Measurements from ENCODE around the gene SLC7A8. TPM values are rescaled to one million over a fixed set of nuclear protein-coding genes. Genes with fewer than 3 reads are reported as not detected.

Gene SLC7A8
- total RNA-seq, 1 experiment from 2014 or later = 5.2 TPM

DNA sequence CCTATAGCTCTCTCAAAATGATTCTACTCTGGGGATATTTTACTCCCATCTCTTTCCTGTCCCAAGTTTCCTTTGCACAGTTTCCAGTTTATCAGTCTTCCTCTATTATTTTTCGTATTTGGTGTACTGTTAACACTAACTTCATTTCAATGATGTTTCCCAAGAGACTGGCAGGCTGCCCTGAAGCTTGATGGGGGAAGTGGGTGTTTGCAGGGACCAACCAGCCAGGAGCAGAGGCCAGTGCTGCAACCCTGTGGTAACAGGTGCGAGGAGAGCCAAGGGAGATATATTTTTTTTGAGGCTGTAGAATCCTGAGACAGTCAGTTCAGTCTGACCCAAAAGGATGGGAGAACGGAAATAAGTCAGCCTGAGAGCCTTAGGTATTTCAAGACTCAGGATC, 52.6 kb downstream of the SLC7A8 start:
- DNase-seq (ENCODE audit: low spot score) = no peak

DNA sequence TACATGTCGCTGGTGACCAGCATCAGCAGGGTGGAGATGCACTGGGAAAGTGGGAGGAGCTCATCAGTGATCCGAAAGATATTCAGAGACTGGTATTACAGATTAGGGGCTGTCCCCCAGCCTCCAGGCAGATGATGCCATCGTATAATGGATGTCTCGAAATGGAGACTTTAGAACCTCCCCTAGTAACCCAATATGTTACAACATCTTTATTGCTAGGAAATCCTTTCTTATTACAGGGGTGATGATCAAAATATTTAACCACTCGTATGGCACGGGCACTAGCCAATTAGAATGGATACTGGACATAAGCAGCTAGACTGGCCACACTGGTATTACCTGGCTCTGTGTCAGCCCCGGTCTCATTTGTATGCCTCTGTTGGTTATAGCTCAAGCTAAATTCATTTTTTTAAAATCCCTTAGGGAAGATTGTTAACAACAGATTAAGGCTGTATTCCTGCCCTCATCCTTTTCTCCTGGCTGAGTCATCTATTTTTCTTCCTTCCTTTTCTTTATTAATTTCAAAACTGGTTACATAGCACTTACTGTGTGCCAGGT, 53.6 kb downstream of the SLC7A8 start:
- no peak for DNase-seq (ENCODE audit: low spot score)

DNA sequence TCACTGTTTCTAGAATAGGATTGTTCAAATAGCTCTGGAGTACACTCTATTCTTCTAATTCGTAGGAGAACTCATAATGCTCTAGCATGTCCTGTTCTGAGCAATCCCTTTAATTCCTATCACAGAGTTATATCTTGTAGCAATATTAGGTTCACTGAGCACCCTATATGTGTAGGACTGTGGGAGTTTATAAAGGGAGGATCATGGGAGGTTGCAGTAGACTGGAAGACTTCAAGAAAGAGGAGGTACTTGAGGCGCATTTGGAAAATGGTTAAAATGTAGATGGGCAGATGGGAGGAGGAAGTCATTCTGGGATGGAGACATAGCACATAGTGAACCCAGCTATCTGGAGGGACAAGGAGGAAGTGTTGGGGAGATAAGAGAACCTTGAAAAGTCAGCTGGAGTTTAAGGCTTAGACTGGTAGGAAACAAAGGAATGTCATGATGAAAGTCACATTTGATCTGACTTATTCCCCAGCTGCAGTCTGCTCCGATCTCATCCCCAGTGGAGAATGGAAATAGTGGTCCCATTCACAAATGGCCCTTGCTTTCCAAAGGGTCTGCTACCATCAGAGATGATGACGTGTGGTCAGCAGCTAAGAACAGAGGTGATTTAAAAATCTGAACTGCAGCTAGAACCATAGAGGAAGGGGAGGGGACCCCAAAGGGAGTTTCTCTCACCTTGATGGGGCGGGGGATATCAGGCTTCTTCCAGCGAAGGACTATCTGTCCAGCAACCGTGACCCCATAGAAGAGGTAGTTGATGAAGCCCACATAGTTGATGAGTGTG, 54.3 kb downstream of the SLC7A8 start:
- no peak for DNase-seq (ENCODE audit: low spot score)

DNA sequence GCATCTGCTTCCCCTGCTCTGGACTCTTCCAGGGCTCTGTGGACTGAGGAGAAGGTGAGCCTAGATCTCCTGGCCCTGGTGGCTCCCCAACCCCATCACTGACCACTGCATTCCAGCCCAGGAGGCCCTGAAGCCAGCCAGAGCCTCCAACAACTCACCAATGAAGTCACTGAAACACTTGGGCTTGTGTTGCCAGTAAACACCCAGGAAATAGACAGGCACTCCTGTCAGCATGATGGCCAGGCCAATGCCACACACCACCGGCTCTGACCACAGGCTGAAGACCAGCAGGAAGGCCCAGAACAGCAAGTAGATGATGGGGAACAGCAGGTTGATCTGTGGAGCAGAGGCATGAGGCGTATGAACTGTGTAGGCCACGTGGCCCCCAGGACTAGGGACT, 55.6 kb downstream of the SLC7A8 start:
- DNase-seq (ENCODE audit: low spot score) = no peak

DNA sequence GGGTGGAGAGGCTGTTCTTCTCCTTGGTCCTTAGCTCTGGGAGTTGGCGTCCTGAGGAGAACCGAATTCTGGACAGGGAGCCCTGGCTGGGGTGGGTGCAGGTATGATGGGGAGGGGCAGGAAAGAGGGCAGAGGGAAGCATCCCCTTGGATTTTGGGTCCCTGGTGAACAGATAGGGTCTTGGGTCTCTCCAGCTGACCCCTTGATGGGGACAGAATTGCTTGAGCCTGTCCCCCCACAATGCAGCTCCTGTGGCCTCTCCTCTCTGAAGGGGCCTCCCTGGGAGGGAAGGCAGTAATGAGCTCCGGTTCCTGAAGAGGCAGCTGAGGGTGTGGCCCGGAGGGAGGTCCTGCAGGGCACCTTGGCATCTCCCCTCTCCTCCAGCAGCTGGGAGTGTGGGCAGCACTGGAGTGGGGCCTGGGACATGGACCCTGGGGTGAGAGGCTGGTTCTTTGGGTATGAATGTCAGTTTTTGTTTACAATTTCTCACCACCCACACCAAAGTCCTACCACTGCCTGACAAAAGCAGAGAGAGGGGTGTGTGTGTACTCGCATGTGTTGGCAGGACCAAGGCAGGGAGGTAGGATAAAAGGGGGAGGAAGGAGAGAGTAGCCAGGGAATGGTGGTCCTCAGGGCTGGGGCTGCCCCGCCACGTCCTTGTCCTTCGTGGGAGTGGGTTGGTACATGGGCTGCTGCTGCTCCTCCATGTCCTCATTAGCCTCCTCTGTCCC, 56.7 kb downstream of the SLC7A8 start:
- DNase-seq (ENCODE audit: low spot score) = no peak

DNA sequence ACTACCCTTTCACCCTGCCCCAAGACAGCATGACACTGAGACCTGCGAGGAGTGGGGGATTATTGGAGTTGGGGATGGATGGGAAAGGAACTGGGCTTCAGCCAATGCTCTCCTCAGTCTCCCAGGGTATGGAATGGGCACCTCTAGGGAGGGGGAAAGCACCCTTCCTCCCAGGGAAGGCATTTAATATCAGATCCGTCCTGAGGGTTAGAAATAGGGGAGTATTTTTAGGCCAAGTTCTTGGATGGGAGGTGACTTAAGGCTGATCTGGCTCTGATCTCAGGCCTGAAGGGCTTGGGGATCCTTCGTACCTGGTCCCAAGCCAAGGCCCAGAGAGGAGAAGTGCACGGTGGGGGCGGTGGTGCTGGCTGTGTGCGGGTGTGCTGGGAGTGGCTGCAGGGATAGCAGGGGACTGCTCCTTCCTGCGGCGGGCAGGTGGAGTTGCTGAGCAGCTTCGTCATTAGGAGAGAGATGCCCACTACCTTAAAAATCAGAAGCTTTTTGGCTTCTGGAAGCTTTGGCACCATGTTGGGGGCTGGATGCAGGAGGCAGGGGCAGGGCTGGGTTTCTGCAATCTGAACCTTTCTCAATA, 57.4 kb downstream of the SLC7A8 start:
- DNase-seq (ENCODE audit: low spot score) = no peak

DNA sequence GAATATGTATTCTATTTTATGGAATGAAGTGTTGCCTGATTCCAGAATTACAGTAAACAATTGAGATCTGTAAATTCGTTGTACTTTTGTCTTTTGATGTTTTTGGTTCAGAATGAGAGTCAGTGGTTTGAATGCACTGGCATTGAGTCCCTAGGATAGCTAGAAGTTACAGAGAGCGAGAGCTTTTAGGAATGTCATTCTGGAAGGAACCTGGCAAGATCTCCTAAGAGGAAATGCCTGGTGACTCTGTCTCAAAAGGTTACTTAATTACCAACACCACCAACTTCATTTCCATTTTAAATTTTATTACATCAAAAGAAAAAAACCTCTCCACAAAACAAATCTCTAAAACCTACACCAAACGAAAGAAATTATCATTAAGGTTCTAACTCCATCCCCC, 58.4 kb downstream of the SLC7A8 start:
- DNase-seq (ENCODE audit: low spot score) = no peak

DNA sequence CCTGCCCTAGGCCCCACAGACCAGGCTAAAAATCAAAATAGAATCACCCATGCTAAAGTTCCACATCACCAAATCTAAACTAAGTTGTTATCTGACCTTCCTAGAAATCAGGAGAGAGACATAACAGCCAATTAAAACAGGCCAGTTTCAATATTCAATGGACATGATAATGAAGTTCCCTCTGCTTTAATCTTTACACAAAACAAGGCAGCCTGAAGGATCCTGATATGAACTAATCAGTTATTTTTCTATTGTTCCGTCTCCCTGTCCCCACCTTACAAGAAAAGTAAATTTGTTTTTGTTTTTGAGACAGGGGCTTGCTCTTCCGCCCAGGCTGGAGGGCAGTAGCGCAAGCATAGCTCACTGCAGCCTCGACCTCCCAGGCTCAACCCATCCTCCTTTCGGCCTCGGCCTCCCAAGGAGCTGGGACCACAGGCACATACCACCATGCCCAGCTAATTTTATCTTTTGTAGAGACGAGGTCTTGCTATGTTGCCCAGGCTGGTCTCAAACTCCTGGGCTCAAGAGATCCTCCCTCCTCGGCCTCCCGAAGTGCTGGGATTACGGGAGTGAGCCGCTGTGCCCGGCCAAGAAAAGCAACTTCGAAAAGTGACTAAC, 59.0 kb downstream of the SLC7A8 start:
- no peak for DNase-seq (ENCODE audit: low spot score)

DNA sequence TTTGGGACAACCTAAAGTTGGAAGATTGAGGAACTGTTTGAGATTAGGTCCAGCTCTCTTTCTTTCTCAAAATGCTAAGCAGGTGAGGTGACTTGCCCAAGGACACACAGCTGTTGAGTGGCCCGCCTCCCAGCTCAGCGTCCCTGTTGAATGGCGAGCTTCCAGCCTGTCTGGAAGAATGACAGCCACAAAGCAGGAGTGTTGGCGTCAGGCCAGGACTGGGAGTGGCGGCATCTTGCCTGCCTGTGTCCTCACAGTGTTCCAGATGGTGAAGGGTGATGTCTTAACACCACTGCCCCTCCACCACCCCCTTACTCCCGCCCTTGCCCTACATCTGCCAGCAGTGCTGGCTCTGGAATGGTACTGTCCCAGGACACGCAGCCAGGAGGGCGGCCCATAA, 60.0 kb downstream of the SLC7A8 start:
- peak; percentile 55 for DNase-seq (ENCODE audit: low spot score)

DNA sequence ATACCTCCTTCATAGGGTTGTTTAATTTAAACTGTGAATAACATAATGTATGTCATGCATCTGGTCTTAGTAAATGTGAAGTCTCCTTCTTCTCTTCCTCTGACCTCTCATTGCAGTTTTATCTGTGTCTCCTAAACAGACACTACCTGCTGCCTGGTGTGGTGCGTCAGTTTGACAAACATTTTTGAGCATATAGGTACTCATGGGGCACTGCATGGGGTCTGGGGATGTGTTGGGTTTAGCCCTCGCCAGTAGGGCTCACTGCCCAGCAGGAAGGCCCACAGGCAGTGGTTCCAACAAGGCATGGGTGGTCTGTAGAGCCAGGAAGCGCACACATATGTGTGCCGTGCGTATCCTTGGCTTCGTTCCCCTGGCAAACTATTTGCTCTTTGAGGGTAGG, 61.4 kb downstream of the SLC7A8 start:
- no peak for DNase-seq (ENCODE audit: low spot score)

DNA sequence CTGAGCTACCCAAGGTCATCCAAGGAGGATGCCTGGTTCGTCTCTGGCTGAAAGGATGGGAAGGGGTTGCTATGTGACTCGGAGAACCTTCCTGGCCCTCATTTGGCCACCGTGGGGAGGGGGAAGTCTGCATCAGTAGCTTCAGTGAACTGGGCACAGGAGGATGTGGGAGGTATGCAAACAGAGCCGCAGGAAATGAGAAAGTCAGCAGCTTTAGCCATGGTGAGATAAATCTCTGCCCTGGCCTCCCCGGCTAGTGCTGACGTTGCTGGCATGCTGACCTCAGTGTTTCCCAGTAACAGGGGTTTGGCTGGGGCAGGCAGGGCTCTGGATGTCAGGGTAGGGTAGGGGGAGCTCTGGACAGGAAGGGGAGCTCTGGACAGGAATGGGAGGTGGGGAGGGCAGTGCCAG, 62.1 kb downstream of the SLC7A8 start:
- no peak for DNase-seq (ENCODE audit: low spot score)

DNA sequence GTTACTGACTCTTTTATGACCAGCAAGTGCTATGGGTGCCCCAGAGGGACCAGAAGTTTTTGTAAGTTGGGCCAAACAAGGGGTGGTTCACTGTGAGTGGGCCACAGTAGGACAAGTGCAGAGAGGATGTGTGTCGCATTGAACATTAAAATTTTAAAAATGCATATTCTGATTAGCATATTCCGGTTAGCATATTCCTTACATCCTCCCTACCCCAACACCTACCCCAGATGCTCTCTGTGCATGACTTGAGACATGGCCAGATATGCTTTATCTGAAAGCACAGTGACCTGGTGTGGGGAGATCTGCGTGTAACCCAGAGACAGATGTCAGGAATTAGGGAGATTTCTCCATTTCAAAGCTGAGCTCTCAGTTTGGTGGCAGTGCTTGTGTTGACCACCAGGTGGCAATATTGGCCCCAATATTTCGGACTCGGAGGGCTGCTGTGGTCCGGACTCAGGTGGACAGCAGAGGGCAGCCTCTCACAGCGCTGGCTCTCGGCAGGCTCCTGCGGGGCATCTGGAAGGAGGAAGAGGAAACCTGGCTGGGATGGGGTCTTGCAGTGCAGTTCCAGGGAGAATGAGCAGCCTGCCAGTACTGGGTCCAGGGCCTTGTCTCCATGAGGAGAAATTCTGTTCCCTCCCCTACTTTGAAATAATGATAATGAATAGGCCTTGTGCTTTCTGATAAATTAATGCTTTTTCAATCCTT, 62.8 kb downstream of the SLC7A8 start:
- peak; percentile 82 for DNase-seq (ENCODE audit: low spot score)

DNA sequence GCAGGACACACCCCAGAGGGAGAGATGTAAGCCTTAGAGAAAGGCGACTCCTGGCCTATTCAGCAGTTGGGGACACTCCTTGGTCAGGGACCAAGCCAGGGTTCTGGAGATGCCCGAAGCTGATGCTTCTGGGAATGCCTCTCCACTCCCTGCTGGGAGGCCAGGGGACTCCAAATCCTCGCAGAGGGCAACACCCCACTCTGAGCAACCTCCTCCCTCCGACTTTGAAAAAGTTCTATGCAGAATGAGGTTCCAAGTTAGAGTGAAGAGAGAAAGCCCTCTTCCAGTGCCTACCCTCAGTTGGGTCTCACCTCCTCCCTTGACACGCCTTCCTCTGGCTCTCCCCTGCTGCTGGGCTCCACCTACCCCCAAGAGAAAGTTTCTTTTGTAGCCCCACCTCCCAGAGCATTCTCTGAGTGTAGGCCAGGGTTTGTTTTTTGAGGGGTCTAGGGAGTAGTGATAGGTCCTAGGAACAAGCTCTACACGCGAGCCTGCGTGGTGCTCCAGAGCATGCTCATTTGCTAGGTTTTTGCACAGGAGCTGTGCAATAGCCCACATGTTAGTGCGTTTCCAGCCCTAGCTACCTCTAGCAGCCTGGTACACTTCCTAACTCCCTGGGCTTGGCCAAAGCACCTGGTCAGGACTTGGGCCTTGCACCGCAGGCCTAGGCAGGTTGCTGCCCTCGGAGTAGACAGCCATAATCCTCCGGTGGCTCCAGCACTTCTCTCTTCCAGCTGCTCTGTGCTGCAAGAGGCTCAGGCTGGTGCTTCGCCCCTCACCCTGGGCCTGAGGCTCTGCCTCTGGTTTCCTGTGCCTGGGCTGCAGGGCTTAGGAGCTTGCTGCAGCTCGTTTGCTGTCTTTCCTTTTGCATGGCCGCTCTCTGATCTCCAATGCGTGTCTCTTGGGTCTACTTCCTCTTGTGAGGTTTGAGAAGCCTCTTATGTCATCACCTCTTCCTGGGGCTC, 63.8 kb downstream of the SLC7A8 start:
- DNase-seq (ENCODE audit: low spot score) = no peak

DNA sequence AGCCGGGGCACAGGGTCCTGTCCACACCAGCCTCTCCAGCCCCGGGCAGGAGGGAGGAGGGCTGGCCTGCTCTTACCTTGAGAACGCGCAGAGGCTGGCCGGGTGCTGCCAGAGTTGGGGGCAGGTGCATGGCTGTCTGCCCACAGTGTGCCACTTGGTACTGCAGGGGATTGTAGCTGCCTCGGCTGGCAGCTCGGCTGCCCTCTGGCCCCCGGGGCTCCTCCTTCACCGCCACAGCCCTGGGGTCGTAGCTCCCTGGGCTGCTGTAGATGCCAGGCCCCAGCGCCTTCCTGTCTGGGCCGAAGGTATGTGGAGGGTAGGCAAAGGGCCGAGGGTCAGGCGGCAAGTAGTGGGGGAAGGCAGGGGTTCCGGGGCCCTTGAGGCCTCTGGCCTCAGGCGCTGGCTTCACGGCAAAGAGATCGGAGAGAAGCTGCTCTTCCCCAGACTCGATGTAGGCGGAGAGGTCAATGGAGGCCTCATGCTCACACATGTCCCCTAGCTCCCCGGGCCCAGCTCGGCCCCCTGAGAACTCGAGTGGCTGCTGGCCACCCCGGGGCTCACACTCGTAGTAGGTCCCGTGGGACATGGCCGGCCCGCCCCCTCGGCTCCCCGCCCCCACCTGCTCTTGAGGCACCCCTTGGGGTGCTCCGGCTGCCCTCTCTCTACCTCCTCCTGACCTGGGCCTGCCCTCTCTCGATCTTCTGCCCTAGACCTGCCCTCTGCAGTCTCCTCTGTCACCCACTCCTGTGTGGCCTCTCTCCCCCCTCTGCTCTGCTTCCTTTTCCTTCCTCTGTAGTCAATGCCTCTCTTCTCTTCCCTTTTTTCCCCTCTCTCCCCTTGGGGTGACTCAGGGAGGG, 64.7 kb downstream of the SLC7A8 start, which contains the start of gene CEBPE:
Gene CEBPE (minus strand): TSS at position 750 of the 857 bp plus-strand sequence. CDS start 164 bp downstream, at position 586.
- DNase-seq (ENCODE audit: low spot score) = no peak

DNA sequence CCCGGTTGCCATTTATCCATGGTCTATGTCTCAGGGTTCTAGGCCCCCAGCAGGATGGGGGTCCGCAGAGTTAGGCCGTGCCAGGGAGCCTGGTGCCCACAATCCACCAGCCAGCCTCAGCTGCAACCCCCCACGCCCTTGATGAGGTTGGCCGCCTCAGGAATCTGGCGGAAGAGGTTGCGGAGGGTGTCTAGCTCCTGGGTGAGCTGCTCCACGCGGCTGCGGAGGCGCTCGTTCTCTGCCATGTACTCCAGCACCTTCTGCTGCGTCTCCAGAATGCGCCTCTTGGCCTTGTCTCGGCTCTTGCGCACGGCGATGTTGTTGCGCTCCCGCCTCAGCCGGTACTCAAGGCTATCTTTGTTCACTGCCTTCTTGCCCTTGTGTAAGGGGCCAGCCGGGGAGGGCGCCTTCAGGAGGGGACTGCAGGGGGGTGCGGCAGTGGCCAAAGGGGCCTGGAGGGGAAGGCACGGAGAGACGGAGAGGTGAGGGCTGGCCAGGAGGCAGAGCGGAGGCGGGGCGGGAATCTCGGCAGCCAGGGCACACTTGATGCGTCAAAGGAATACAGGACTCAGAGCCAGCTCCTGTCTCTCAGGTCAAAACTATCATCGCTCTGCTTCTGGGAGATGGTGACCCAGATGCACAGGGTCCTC, 66.0 kb downstream of the SLC7A8 start:
- no peak for DNase-seq (ENCODE audit: low spot score)

DNA sequence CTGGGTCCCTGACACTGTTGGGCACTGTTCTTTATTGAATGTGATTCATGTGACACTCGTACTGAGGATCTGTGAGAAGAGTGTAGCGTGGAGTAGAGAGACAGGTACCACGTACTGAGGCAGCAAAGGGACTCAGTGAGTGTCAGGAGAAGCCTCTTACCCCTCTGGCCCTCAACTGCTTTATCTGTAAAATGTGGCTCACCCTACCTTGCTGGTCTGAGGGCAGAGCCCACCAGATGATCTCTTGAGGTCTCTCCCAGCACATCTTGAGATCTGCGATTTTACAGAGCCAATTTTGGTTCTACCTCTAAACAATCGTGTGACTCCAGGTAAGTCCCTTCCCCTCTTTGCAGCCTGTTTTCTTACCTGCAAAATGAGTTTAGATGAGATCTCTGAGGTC, 67.5 kb downstream of the SLC7A8 start:
- no peak for DNase-seq (ENCODE audit: low spot score)

DNA sequence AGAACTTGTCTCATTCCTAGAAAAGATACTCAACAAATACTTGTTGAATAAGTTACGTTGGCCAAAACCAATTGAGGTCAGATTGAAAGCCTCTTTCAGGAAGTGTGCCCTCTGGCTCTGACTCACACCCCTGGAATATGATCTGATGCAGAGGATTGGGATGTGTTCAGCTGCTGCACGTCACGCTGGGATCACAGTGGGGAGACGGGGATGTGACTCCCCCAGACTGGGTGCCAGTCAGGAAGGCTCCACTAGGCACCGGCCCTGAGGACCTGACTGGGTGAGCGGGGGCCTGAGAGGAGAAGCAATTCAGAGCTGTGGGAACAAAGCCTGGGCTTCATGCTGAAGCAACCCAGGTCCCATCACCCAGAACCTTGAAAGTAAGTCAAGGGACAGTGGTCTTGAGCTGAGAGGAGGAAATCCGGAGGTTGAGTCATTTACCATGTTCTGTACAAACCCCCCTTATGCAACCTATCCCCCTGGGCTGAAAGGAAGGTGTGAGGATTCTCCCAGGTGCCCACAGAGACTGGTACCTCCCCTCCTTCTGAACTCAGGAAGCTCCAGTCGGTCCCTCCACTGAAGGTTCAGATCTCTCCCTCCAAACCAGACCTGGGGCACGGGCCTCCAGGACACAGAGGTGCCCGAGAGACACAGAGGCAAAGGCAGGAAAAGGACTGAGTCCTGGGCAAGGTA, 68.3 kb downstream of the SLC7A8 start:
- peak; percentile 78 for DNase-seq (ENCODE audit: low spot score)

DNA sequence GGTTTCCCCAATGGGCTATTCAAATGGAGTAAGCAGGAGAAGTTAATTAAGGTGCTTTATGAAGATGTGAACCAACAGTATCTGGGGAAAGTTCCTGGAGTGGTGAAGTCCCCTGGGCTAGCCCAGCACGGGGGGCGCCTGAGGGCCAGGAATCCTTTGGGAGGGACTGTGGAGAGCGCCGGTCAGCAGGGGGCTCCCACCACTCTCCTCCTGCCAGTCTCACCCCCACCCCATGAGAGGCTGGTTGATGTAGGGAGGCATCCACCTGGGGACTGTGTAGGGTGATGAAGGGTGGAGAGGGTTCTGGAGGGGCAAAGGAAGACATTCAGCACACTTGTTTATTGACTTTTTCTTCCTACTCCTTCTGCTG, 68.8 kb downstream of the SLC7A8 start:
- no peak for DNase-seq (ENCODE audit: low spot score)

Data from H4 (cell line).